Upper lobe of left lung (tissue), 6 donors: ENCODE results near the gene CRYBB1. TPM values are rescaled to one million over a fixed set of nuclear protein-coding genes. Genes with fewer than 3 reads are reported as not detected.
A peak's percentile ranks its signal among the peaks of the same experiment; 100 is the strongest.

Experiments
- ATAC-seq, 2 donors: fragments of 200-7000 bp; cut with Tn5 transposase; one replicate each; pipeline ENCODE4 v1.9.1; 2022; ENCODE audit warnings: mild to moderate bottlenecking in 2 of 2, moderate library complexity in 2 of 2; ENCODE audit not compliant: low FRiP score in 2 of 2
- DNase-seq, 2 donors: peaks; one replicate each; pipeline ENCODE4 v3.0.0-alpha.2; 2019 to 2020
- H3K27ac ChIP-seq, 4 donors: fragments of 200-600 bp; sonication (generic); one replicate each; pipeline ENCODE4 v1.5.1; 2016 to 2019
- H3K27me3 ChIP-seq, 4 donors: fragments of 200-600 bp; sonication (generic); one replicate each; pipeline ENCODE4 v1.5.1; 2017 to 2019
- H3K36me3 ChIP-seq, 4 donors: fragments of 200-600 bp; sonication (generic); one replicate each; pipeline ENCODE4 v1.5.1; 2016 to 2019
- H3K4me1 ChIP-seq, 4 donors: fragments of 200-600 bp; sonication (generic); one replicate each; pipeline ENCODE4 v1.5.1; 2018 to 2019
- H3K4me3 ChIP-seq, 4 donors: fragments of 200-600 bp; sonication (generic); one replicate each; pipeline ENCODE4 v1.5.1; 2017 to 2019; ENCODE audit warnings: mild to moderate bottlenecking in 2 of 4, moderate library complexity in 1 of 4
- H3K9me3 ChIP-seq, 4 donors: fragments of 200-600 bp; sonication (generic); one replicate each; pipeline ENCODE4 v1.5.1; 2018 to 2019
- CTCF ChIP-seq, 6 experiments: fragments of 450-650 bp in 4 of 6; fragments of 200-600 bp in 2 of 6; sonication (generic) in 2 of 6; IDR thresholded peaks; one replicate each; pipeline ENCODE4 v1.5.1; 2016 to 2019; ENCODE audit warnings: antibody characterized with exemption in 6 of 6
- EP300 ChIP-seq, 4 donors: sonication (generic); formaldehyde crosslinking; IDR thresholded peaks; one replicate each; pipeline ENCODE4 v1.5.1; 2017; ENCODE audit warnings: antibody characterized with exemption in 4 of 4, control low read depth in 2 of 4
- POLR2A ChIP-seq, 4 donors: fragments of 450-650 bp; IDR thresholded peaks; one replicate each; pipeline ENCODE4 v1.5.1; 2016 to 2017; ENCODE audit warnings: antibody characterized with exemption in 4 of 4, mild to moderate bottlenecking in 2 of 4
- POLR2AphosphoS5 ChIP-seq, 2 donors: sonication (generic); formaldehyde crosslinking; IDR thresholded peaks; one replicate each; pipeline ENCODE4 v1.5.1; 2017; ENCODE audit warnings: antibody characterized with exemption in 2 of 2
- WGBS, 2 donors: methylation state at CpG; one replicate each; pipeline ENCODE4 v1.1.5; 2017 to 2018; 5-methylcytosine and 5-hydroxymethylcytosine counted together
- total RNA-seq, 6 donors: library from RNA; depleted of rRNA in 4 of 6; stranded (reverse); fragments of >200 nt in 4 of 6; gene quantifications; one replicate each; pipeline versions ENCODE4 v1.1.0 to v1.2.1, GENCODE V29; 2016 to 2021
- donor health status: DM: no; HTN: no; CAD: no; lungs with moderate emphysema.
- donor health status: DM: no; HTN: yes; CAD: no; lungs with severe emphysema.

CRYBB1 gene
- total RNA-seq, 6 donors from 2014 or later = 0.26 to 0.81 TPM; not detected in 4

GRCh38 chr22:26648528-26649388 is 30.9 kb upstream of the CRYBB1 start:
- H3K27ac ChIP-seq = peak overlapping the region in 1 of 4 donors; percentile 16
- DNase-seq (no peak), ATAC-seq (peak in 1 of 2 donors; percentile 28)
- WGBS, 2 donors = 67 to 72% methylated on average over 6 of the region's 6 CpGs
- no peaks in the 10 kb centered on the region for H3K9me3 ChIP-seq
- H3K4me1 ChIP-seq = peaks cover 14 to 41% (median 28%) of the 10 kb centered on the region in 4 donors
- H3K36me3 ChIP-seq = no peaks in the 10 kb centered on the region
- H3K4me3 ChIP-seq = no peak overlapping the region
- TF ChIP-seq POLR2A (IDR thresholded peaks at IDR 0.05) = no peak
- no peak for TF ChIP-seq EP300 (IDR thresholded peaks at IDR 0.05)
- no peak for TF ChIP-seq POLR2AphosphoS5 (IDR thresholded peaks at IDR 0.05)
- TF ChIP-seq CTCF (IDR thresholded peaks at IDR 0.05) = no peak
- H3K27me3 ChIP-seq = no peaks in the 10 kb centered on the region

- TF ChIP-seq EP300 (IDR thresholded peaks at IDR 0.05) = no peak
- TF ChIP-seq POLR2A (IDR thresholded peaks at IDR 0.05) = no peak
- no peak for TF ChIP-seq POLR2AphosphoS5 (IDR thresholded peaks at IDR 0.05)
- TF ChIP-seq CTCF (IDR thresholded peaks at IDR 0.05) = no peak
Measured at GRCh38 chr22:26648011-26648497, 30.2 kb upstream of the CRYBB1 start.

GRCh38 chr22:26646158-26646557 is 28.3 kb upstream of the CRYBB1 start:
- TF ChIP-seq EP300 (IDR thresholded peaks at IDR 0.05) (no peak), CTCF (IDR thresholded peaks at IDR 0.05) (no peak), POLR2AphosphoS5 (IDR thresholded peaks at IDR 0.05) (no peak), POLR2A (IDR thresholded peaks at IDR 0.05) (no peak)
- no peaks in the 10 kb centered on the region for H3K9me3 ChIP-seq
- H3K4me1 ChIP-seq = peaks cover 20 to 51% (median 36%) of the 10 kb centered on the region in 4 donors
- ATAC-seq (no peak), DNase-seq (no peak)
- no peaks in the 10 kb centered on the region for H3K36me3 ChIP-seq
- H3K27ac ChIP-seq = peak overlapping the region in 1 of 4 donors; percentile 81
- H3K27me3 ChIP-seq = no peaks in the 10 kb centered on the region
- 43 to 48% methylated on average over 5 of the region's 5 CpGs for WGBS, 2 donors
- H3K4me3 ChIP-seq = no peak overlapping the region

More at GRCh38 chr22:26648011-26648497, 30.2 kb upstream of the CRYBB1 start:
- ATAC-seq (no peak), DNase-seq (peak in 1 of 2 donors; percentile 71)
- Histone ChIP-seq H3K27ac (no peak overlapping the region), H3K4me1 (peaks cover 14 to 45% (median 29%) of the 10 kb centered on the region in 4 donors), H3K36me3 (no peaks in the 10 kb centered on the region), H3K4me3 (no peak overlapping the region), H3K9me3 (no peaks in the 10 kb centered on the region), H3K27me3 (no peaks in the 10 kb centered on the region)
- WGBS, 2 donors = 45 to 63% methylated on average over 9 to 17 of the region's 17 CpGs

GRCh38 chr22:26643418-26644100 is 25.7 kb upstream of the CRYBB1 start:
- no peak for DNase-seq
- Histone ChIP-seq H3K27ac (peak overlapping the region; percentile 67 to 85 (median 78)), H3K4me3 (no peak overlapping the region), H3K9me3 (no peaks in the 10 kb centered on the region), H3K4me1 (peaks cover 16 to 42% (median 34%) of the 10 kb centered on the region in 4 donors), H3K27me3 (no peaks in the 10 kb centered on the region), H3K36me3 (no peaks in the 10 kb centered on the region)
- 75% methylated on average over 15 of the region's 15 CpGs for WGBS, 2 donors
- no peak for TF ChIP-seq EP300 (IDR thresholded peaks at IDR 0.05)
- TF ChIP-seq POLR2A (IDR thresholded peaks at IDR 0.05) = no peak
- no peak for TF ChIP-seq POLR2AphosphoS5 (IDR thresholded peaks at IDR 0.05)
- no peak for TF ChIP-seq CTCF (IDR thresholded peaks at IDR 0.05)
- ATAC-seq = no peak
